HCT116 (cell line): ENCODE measurements around the gene SMYD3. TPM values are rescaled to one million over a fixed set of nuclear protein-coding genes. Genes with fewer than 3 reads are reported as not detected.

Experiments
- ATAC-seq: fragments of 200-7000 bp; cut with Tn5 transposase; 2 replicates; pipeline ENCODE4 v1.9.1; 2020; ENCODE audit warnings: mild to moderate bottlenecking, moderate library complexity
- BruUV-seq: library from RNA; stranded (reverse); fragments of 400-500 nt; replicated peaks from 2 replicates; lab custom pipeline; 2021; lab: Mats Ljungman, UMichigan
- CTCF ChIA-PET: fragments of 300-600 bp; sonication (Branson Sonifier 250); formaldehyde crosslinking; loops from one replicate; lab custom pipeline; 2021; ENCODE audit warnings: antibody characterized with exemption; lab: Charles Lee
- POLR2A ChIA-PET: fragments of 300-600, 350-600 bp; sonication (Branson Sonifier 250); formaldehyde crosslinking; loops from one replicate; lab custom pipeline; 2021; ENCODE audit warnings: antibody characterized with exemption; lab: Charles Lee
- RAD21 ChIA-PET, 2 experiments: fragments of 300-600 bp; sonication (Branson Sonifier 250); formaldehyde crosslinking; loops; one replicate each; lab custom pipeline; 2023; ENCODE audit warnings: low total read pairs in 2 of 2; ENCODE audit not compliant: uncharacterized antibody in 2 of 2, unreplicated experiment in 2 of 2, low non-redundant PET in 1 of 2; lab: Charles Lee
- DNase-seq: peaks from one replicate; pipeline ENCODE4 v3.0.0-alpha.2; 2010; ENCODE audit warnings: low read depth, low spot score
- H2AFZ ChIP-seq: fragments of 200-600 bp; shearing (Covaris generic), sonication (generic); 2 replicates; pipeline ENCODE4 v1.6.1; 2017; ENCODE audit warnings: low read depth, mixed run types, mixed read lengths, antibody characterized with exemption, low read length; ENCODE audit not compliant: poor library complexity, severe bottlenecking
- H3K27ac ChIP-seq: 2 replicates; pipeline ENCODE4 v1.5.1; 2012; ENCODE audit warnings: low read depth, low read length
- H3K27me3 ChIP-seq: fragments of 200-600 bp; sonication (generic); 2 replicates; pipeline ENCODE4 v1.6.1; 2016; ENCODE audit warnings: mixed run types, low read length, mixed read lengths; ENCODE audit not compliant: insufficient read depth
- H3K36me3 ChIP-seq, 2 experiments: fragments of 200-500 bp in 1 of 2; fragments of 200-600 bp in 1 of 2; sonication (Bioruptor generic) in 1 of 2; sonication (generic) in 1 of 2; 2 replicates each; pipeline versions ENCODE4 v1.5.1 to v1.6.1; 2014 to 2016; ENCODE audit warnings: low read length in 2 of 2, inconsistent platforms in 1 of 2, mixed read lengths in 1 of 2, mixed run types in 1 of 2; ENCODE audit not compliant: insufficient read depth in 2 of 2, control insufficient read depth in 1 of 2
- H3K4me1 ChIP-seq, 2 experiments: fragments of 200-600 bp in 1 of 2; sonication (generic) in 1 of 2; 2 replicates each; pipeline versions ENCODE4 v1.5.1 to v1.6.1; 2012 to 2017; ENCODE audit warnings: low read length in 2 of 2, inconsistent platforms in 1 of 2, mild to moderate bottlenecking in 1 of 2, mixed read lengths in 1 of 2, mixed run types in 1 of 2, moderate library complexity in 1 of 2; ENCODE audit not compliant: insufficient read depth in 2 of 2, control insufficient read depth in 1 of 2
- H3K4me2 ChIP-seq: fragments of 200-600 bp; sonication (generic); 2 replicates; pipeline ENCODE4 v1.6.1; 2017; ENCODE audit warnings: mixed run types, low read length, mixed read lengths
- H3K4me3 ChIP-seq, 2 experiments: fragments of 200-600 bp in 1 of 2; sonication (generic) in 1 of 2; replicated peaks in 1 of 2; 2 replicates each; pipeline ENCODE4 v1.5.1; 2011 to 2016; ENCODE audit warnings: low read length in 2 of 2, control low read depth in 1 of 2, low read depth in 1 of 2, mild to moderate bottlenecking in 1 of 2, mixed read lengths in 1 of 2, mixed run types in 1 of 2
- H3K79me2 ChIP-seq: fragments of 200-600 bp; sonication (generic); 2 replicates; pipeline ENCODE4 v1.6.1; 2017; ENCODE audit warnings: mild to moderate bottlenecking, mixed run types, low read length, moderate library complexity, mixed read lengths; ENCODE audit not compliant: insufficient read depth
- H3K9ac ChIP-seq: fragments of 200-600 bp; sonication (generic); 2 replicates; pipeline ENCODE4 v1.6.1; 2016; ENCODE audit warnings: low read length, mixed read lengths
- H3K9me2 ChIP-seq: fragments of 200-600 bp; sonication (generic), shearing (Covaris generic); 2 replicates; pipeline ENCODE4 v1.6.1; 2017; ENCODE audit warnings: mixed run types, mild to moderate bottlenecking, moderate library complexity; ENCODE audit not compliant: insufficient read depth
- H3K9me3 ChIP-seq, 2 experiments: fragments of 200-500 bp in 1 of 2; fragments of 200-600 bp in 1 of 2; sonication (Bioruptor generic) in 1 of 2; sonication (generic) in 1 of 2; 2 replicates each; pipeline ENCODE4 v1.6.1; 2014 to 2017; ENCODE audit warnings: low read length in 2 of 2, mixed read lengths in 2 of 2, inconsistent platforms in 1 of 2, low read depth in 1 of 2, mild to moderate bottlenecking in 1 of 2, mixed run types in 1 of 2, moderate library complexity in 1 of 2; ENCODE audit not compliant: control insufficient read depth in 1 of 2, insufficient read depth in 1 of 2
- H4K20me1 ChIP-seq: fragments of 200-600 bp; sonication (generic), shearing (Covaris generic); 2 replicates; pipeline ENCODE4 v1.6.1; 2017; ENCODE audit warnings: mixed run types, mild to moderate bottlenecking, moderate library complexity; ENCODE audit not compliant: insufficient read depth
- CBX3 ChIP-seq: IDR thresholded peaks from 2 replicates; pipeline ENCODE4 v1.6.1; 2012; ENCODE audit warnings: low read depth
- EGR1 ChIP-seq: IDR thresholded peaks from 2 replicates; pipeline ENCODE4 v1.6.1; 2012; ENCODE audit warnings: low read depth
- EZH2 ChIP-seq: fragments of 200-600 bp; sonication (generic); IDR thresholded peaks from 2 replicates; pipeline ENCODE4 v1.6.1; 2017; ENCODE audit warnings: antibody characterized with exemption, mixed run types
- EZH2phosphoT487 ChIP-seq: fragments of 200-600 bp; IDR thresholded peaks from 2 replicates; pipeline ENCODE4 v1.6.1; 2018; ENCODE audit warnings: antibody characterized with exemption, borderline replicate concordance
- JUND ChIP-seq: IDR thresholded peaks from 2 replicates; pipeline ENCODE4 v1.6.1; 2012
- POLR2A ChIP-seq: IDR thresholded peaks from 2 replicates; pipeline ENCODE4 v1.7.0; 2011; ENCODE audit warnings: borderline replicate concordance; ENCODE audit not compliant: insufficient read depth, insufficient read length; ENCODE audit errors: extremely low read depth
- SIN3A ChIP-seq: IDR thresholded peaks from 2 replicates; pipeline ENCODE4 v1.6.1; 2012; ENCODE audit warnings: low read depth
- YY1 ChIP-seq: IDR thresholded peaks from 2 replicates; pipeline ENCODE4 v1.6.1; 2011; ENCODE audit warnings: low read length, low read depth, moderate library complexity, mild to moderate bottlenecking; ENCODE audit not compliant: insufficient replicate concordance; ENCODE audit errors: extremely low read depth
- ZFX ChIP-seq: fragments of 450-650 bp; IDR thresholded peaks from 2 replicates; pipeline ENCODE4 v1.6.1; 2017
- ZNF274 ChIP-seq: fragments of 200-500 bp; sonication (Bioruptor generic); IDR thresholded peaks from 2 replicates; pipeline ENCODE4 v1.6.1; 2014; ENCODE audit warnings: mild to moderate bottlenecking, low read depth, low read length, inconsistent platforms
- intact Hi-C: fragments of 100-400 bp; cut with micrococcal nuclease; formaldehyde crosslinking; loops from 2 replicates; pipeline ENCODE4 v1.10.0; 2022
- total RNA-seq: library from RNA; stranded (reverse); gene quantifications from one replicate; pipeline ENCODE4 v1.2.1, GENCODE V29; 2021; ENCODE audit not compliant: unreplicated experiment
- TF ChIP-seq, protein P1 (sequence below): IDR thresholded peaks from 2 replicates; pipeline ENCODE4 v1.6.1; 2012
- TF ChIP-seq, protein P2 (sequence below): IDR thresholded peaks from 2 replicates; pipeline ENCODE4 v1.6.1; 2012; ENCODE audit warnings: low read depth

Gene SMYD3
- total RNA-seq, 1 experiment from 2014 or later = 33.6 TPM

DNA sequence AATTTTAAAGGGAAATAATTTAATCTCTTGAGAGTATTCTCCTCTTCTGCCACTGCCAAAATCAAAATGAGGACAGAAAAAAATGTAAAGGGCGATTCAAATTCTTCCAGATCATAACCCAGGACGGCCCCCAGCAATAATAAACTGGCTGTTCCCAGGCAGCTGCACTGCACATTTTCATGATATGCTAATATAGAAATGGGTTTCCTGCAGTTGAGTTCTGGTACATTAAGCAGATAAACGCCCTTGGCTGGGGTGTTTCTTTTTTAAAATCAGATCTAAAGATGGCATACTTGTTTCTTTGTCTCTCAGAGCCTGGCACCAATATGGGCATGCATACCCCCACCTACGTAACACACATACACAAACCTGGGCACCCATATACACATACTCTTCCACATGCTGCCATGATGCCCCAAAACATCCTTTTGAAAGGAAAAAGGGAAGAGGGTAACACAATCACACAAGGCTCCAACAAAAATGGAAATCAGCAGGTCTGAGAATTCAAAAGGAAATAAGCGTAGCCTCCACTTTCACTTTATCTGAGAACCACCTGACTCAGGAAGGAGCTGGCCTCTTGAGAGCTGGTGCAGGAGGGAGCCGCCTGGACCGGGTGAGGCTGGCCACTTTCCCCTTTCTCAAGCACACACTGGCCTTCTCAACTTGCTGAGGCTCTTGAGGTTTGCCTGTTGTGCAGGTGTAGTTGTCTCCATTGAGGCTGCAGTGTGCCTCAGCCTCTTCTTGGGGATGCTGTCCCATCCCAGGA lies 698.9 kb downstream of the SMYD3 start:
- DNase-seq (no peak), ATAC-seq (no peak)
- ChIA-PET RAD21 (no interaction called here), CTCF (no interaction called here), POLR2A (no interaction called here)
- Histone ChIP-seq H3K4me1 (no peaks in the 10 kb centered on the region), H4K20me1 (no peaks in the 10 kb centered on the region), H3K27ac (no peak overlapping the region), H3K9me3 (no peaks in the 10 kb centered on the region), H3K27me3 (no peaks in the 10 kb centered on the region), H3K4me2 (no peak overlapping the region), H2AFZ (no peak overlapping the region), H3K9ac (no peak overlapping the region), H3K79me2 (no peaks in the 10 kb centered on the region), H3K4me3 (no peak overlapping the region), H3K36me3 (no peaks in the 10 kb centered on the region), H3K9me2 (no peaks in the 10 kb centered on the region)
- BruUV-seq = no TSS peak
- intact Hi-C loops = no loop called here
- TF ChIP-seq ZFX (no peak), SIN3A (no peak), EGR1 (no peak), YY1 (no peak), EZH2 (no peak), POLR2A (no peak), ZNF274 (no peak), CBX3 (no peak), JUND (no peak), EZH2phosphoT487 (no peak)
- TF ChIP-seq, protein P1, sequence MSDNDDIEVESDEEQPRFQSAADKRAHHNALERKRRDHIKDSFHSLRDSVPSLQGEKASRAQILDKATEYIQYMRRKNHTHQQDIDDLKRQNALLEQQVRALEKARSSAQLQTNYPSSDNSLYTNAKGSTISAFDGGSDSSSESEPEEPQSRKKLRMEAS = no peak
- TF ChIP-seq, protein P2, sequence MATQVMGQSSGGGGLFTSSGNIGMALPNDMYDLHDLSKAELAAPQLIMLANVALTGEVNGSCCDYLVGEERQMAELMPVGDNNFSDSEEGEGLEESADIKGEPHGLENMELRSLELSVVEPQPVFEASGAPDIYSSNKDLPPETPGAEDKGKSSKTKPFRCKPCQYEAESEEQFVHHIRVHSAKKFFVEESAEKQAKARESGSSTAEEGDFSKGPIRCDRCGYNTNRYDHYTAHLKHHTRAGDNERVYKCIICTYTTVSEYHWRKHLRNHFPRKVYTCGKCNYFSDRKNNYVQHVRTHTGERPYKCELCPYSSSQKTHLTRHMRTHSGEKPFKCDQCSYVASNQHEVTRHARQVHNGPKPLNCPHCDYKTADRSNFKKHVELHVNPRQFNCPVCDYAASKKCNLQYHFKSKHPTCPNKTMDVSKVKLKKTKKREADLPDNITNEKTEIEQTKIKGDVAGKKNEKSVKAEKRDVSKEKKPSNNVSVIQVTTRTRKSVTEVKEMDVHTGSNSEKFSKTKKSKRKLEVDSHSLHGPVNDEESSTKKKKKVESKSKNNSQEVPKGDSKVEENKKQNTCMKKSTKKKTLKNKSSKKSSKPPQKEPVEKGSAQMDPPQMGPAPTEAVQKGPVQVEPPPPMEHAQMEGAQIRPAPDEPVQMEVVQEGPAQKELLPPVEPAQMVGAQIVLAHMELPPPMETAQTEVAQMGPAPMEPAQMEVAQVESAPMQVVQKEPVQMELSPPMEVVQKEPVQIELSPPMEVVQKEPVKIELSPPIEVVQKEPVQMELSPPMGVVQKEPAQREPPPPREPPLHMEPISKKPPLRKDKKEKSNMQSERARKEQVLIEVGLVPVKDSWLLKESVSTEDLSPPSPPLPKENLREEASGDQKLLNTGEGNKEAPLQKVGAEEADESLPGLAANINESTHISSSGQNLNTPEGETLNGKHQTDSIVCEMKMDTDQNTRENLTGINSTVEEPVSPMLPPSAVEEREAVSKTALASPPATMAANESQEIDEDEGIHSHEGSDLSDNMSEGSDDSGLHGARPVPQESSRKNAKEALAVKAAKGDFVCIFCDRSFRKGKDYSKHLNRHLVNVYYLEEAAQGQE = no peak
